GM19452 (cell line): Measurements from ENCODE around the gene MTIF2.
"Not testable (repeated sequence)": the region's sequence is repeated elsewhere in the genome, so short reads cannot be mapped to it uniquely, and the experiment has no call there.

ENCODE experiments used
- ATAC-seq: cut with Tn5 transposase; IDR thresholded peaks from one replicate; pipeline ENCODE4 v1.9.1; 2021; ENCODE audit not compliant: unreplicated experiment

MTIF2 gene

DNA sequence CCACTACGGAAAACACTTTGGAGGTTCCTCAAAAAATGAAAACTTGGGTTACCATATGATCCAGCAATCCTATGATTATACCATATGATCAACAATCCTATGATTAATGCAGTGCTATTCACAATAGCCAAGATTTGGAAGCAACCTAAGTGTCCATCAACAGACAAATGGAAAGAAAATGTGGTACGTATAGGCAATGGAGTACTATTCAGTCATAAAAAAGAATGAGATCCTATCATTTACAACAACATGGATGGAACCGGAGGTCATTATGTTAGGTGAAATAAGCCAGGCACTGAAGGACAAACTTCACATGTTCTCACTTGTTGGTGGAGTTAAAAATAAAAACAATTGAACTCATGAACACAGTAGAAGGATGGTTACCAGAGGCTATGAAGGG is 64.5 kb downstream of the MTIF2 start:
- no peak for ATAC-seq

DNA sequence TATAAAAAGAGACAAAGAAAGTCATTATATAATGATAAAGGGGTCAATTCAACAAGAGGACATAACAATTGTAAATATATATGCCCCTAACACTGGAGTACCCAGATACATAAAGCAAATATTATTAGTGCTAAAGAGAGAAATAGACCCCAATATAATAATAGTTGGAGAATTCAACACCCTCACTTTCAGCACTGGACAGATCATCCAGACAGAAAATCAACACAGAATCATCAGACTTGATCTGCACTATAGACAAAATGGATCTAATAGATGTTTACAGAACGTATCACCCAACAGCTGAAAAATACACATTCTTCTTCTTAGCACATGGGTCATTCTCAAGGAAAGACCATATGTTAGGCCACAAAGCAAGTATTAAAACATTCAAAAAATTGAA is 68.6 kb downstream of the MTIF2 start:
- ATAC-seq: no peak

DNA sequence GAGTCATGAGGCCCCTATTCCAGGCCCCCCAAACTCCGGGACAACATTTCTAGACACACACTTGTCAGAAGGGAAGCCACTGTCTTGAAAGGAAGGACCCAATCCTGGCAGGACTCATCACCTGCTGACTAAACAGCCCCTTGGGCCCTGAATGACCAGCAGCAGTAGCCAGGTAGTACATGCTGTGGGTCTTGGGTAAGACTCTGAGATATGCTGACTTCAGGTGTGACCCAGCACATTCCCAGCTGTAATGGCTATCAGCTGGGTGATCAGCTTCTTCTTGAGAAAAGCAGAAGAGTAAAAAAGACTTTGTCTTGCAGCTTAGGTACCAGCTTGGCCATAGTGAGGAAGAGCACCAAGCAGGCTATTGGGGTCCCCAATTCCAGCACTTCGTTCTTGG is 72.5 kb downstream of the MTIF2 start:
- no peak for ATAC-seq

DNA sequence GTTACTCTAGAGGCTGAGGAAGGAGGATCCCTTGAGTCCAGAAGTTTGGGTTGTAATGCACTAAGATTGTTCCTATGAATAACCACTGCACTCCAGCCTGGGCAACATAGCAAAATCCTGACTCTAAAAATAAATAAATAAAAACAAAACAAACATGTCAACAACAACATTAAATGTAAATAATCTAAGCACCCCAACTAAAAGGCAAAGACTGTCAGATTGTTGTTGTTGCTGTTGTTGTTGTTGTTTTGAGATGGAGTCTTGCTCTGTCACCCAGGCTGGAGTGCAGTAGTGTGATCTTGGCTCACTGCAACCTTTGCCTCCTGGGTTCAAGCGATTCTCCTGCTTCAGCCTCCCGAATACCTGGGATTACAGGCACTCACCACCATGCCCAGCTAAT is 77.1 kb downstream of the MTIF2 start:
- not testable (repeated sequence) for ATAC-seq

DNA sequence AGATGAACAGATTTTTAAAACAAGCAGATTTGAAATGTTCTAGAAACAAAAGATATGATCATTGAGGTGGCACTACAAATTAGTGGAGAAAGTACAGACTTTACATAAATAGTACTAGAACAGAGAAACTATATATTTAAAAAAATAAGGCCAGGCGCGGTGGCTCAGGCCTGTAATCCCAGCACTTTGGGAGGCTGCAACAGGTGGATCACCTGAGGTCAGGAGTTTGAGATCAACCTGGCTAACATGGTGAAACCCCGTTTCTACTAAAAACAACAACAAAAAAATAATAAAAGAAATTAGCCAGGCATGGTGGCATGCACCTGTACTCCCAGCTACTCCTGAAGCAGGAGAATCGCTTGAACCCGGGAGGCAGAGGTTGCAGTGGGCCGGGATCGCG is 82.2 kb downstream of the MTIF2 start:
- ATAC-seq: not testable (repeated sequence)
